HepG2 (cell line): ENCODE data around the gene NT5C1B. TPM values are rescaled to one million over a fixed set of nuclear protein-coding genes. Genes with fewer than 3 reads are reported as not detected.

ENCODE experiments used
- ATAC-seq: fragments of 200-7000 bp; cut with Tn5 transposase; 3 replicates; pipeline ENCODE4 v1.9.1; 2020; ENCODE audit warnings: mild to moderate bottlenecking, moderate library complexity
- BruUV-seq: library from RNA; stranded (reverse); fragments of 400-500 nt; replicated peaks from 2 replicates; lab custom pipeline; 2021; lab: Mats Ljungman, UMichigan
- CTCF ChIA-PET: fragments of 300-600 bp; formaldehyde crosslinking; extraction: SDS; loops from one replicate; lab custom pipeline; 2021; ENCODE audit warnings: low total read pairs, inconsistent platforms, low intra/inter-chr PET ratio; lab: Yijun Ruan, JAX
- POLR2A ChIA-PET: fragments of 350-600 bp; sonication (Branson Sonifier 250); formaldehyde crosslinking; loops from one replicate; lab custom pipeline; 2020; ENCODE audit warnings: antibody characterized with exemption, inconsistent platforms; lab: Yijun Ruan, JAX
- DNase-seq: peaks from one replicate; pipeline ENCODE4 v3.0.0-alpha.2; 2015; ENCODE audit warnings: low spot score
- FAIRE-seq: peaks from 3 replicates; lab custom pipeline; 2011; peaks lifted over from hg19 to GRCh38; lab: Jason Lieb, UNC
- H2AFZ ChIP-seq: one replicate; pipeline ENCODE4 v1.6.1; 2011; ENCODE audit warnings: low read length, inconsistent platforms
- H3K27ac ChIP-seq: fragments of 300-600 bp; 3 replicates; pipeline ENCODE4 v1.8.0; 2011; ENCODE audit warnings: mixed run types, mild to moderate bottlenecking, mixed read lengths, low read length, inconsistent platforms; ENCODE audit not compliant: insufficient read depth; ENCODE audit errors: extremely low read length
- H3K27me3 ChIP-seq, 2 experiments: fragments of 200-600 bp in 1 of 2; 2 replicates in 1 of 2; 3 replicates in 1 of 2; pipeline versions ENCODE4 v1.6.0 to v1.8.0; 2011; ENCODE audit warnings: low read length in 2 of 2, mild to moderate bottlenecking in 2 of 2, moderate library complexity in 2 of 2, inconsistent platforms in 1 of 2; ENCODE audit not compliant: insufficient read depth in 2 of 2, control insufficient read depth in 1 of 2
- H3K36me3 ChIP-seq, 2 experiments: fragments of 200-600 bp in 1 of 2; replicated peaks in 1 of 2; 2 replicates in 1 of 2; 3 replicates in 1 of 2; pipeline versions ENCODE4 v1.5.1 to v1.8.0; 2011; ENCODE audit warnings: low read length in 2 of 2, inconsistent platforms in 1 of 2; ENCODE audit not compliant: insufficient read depth in 2 of 2, control insufficient read depth in 1 of 2
- H3K4me1 ChIP-seq: 2 replicates; pipeline ENCODE4 v1.5.1; 2012; ENCODE audit warnings: low read length, inconsistent platforms; ENCODE audit not compliant: insufficient read depth
- H3K4me2 ChIP-seq: 2 replicates; pipeline ENCODE4 v1.6.0; 2011; ENCODE audit warnings: low read depth, low read length, inconsistent platforms
- H3K4me3 ChIP-seq, 3 experiments: fragments of 200-600 bp in 1 of 3; sonication (generic), shearing (Covaris generic) in 1 of 3; replicated peaks in 1 of 3; 2 replicates each; pipeline ENCODE4 v1.5.1; 2011 to 2016; ENCODE audit warnings: low read length in 3 of 3, inconsistent platforms in 2 of 3, low read depth in 2 of 3, mild to moderate bottlenecking in 2 of 3, control low read depth in 1 of 3, mixed read lengths in 1 of 3; ENCODE audit not compliant: insufficient read depth in 1 of 3
- H3K79me2 ChIP-seq: one replicate; pipeline ENCODE4 v1.6.1; 2011; ENCODE audit warnings: low read length, inconsistent platforms; ENCODE audit not compliant: insufficient read depth
- H3K9ac ChIP-seq: 2 replicates; pipeline ENCODE4 v1.6.0; 2011; ENCODE audit warnings: mild to moderate bottlenecking, low read depth, low read length, inconsistent platforms; ENCODE audit not compliant: insufficient read depth
- H3K9me3 ChIP-seq: 2 replicates; pipeline ENCODE4 v1.5.1; 2012; ENCODE audit warnings: mild to moderate bottlenecking, low read length
- H4K20me1 ChIP-seq: 2 replicates; pipeline ENCODE4 v1.6.0; 2011; ENCODE audit warnings: inconsistent platforms, mild to moderate bottlenecking, low read length, moderate library complexity; ENCODE audit not compliant: insufficient read depth
- BORCS8-MEF2B ChIP-seq: sonication (generic); formaldehyde crosslinking; IDR thresholded peaks from 2 replicates; pipeline ENCODE4 v1.8.0; 2022; ENCODE audit warnings: mild to moderate bottlenecking, missing genetic modification reagents
- CENPT ChIP-seq: sonication (generic); formaldehyde crosslinking; IDR thresholded peaks from 2 replicates; pipeline ENCODE4 v1.8.0; 2022; ENCODE audit warnings: low read depth, mild to moderate bottlenecking, moderate library complexity, missing genetic modification reagents
- KAT8 ChIP-seq: IDR thresholded peaks from 2 replicates; pipeline ENCODE4 v1.6.1; 2016; ENCODE audit warnings: missing genetic modification reagents, missing compliant biosample characterization
- PHF21A ChIP-seq: sonication (generic); formaldehyde crosslinking; IDR thresholded peaks from 2 replicates; pipeline ENCODE4 v1.5.0; 2020; ENCODE audit warnings: mild to moderate bottlenecking, missing genetic modification reagents
- RFX5 ChIP-seq: IDR thresholded peaks from 2 replicates; pipeline ENCODE4 v1.6.1; 2011; ENCODE audit warnings: low read depth, low read length, improper control_type of control experiment
- SP2 ChIP-seq: sonication (generic); formaldehyde crosslinking; IDR thresholded peaks from 2 replicates; pipeline ENCODE4 v1.5.1; 2020; ENCODE audit warnings: mild to moderate bottlenecking, missing genetic modification reagents
- ZNF260 ChIP-seq: sonication (generic); formaldehyde crosslinking; IDR thresholded peaks from 2 replicates; pipeline ENCODE4 v1.4.0; 2020; ENCODE audit warnings: missing genetic modification reagents, low read depth, mild to moderate bottlenecking, borderline replicate concordance
- ZNF317 ChIP-seq: sonication (generic); formaldehyde crosslinking; IDR thresholded peaks from 2 replicates; pipeline ENCODE4 v1.5.0; 2020; ENCODE audit warnings: mild to moderate bottlenecking, missing genetic modification reagents
- ZNF616 ChIP-seq: sonication (generic); formaldehyde crosslinking; IDR thresholded peaks from 2 replicates; pipeline ENCODE4 v1.5.0; 2020; ENCODE audit warnings: low read depth, mild to moderate bottlenecking, missing genetic modification reagents
- ZNF652 ChIP-seq: IDR thresholded peaks from 2 replicates; pipeline ENCODE4 v1.6.1; 2016; ENCODE audit warnings: low read depth, borderline replicate concordance
- WGBS: methylation state at CpG from one replicate; pipeline ENCODE4 v1.1.6; 2017; ENCODE audit warnings: low lambda C conversion rate; 5-methylcytosine and 5-hydroxymethylcytosine counted together
- in situ Hi-C: cut with HindIII; loops from 2 replicates; pipeline ENCODE4 v1.10.0; 2017; ENCODE audit warnings: low pct_unique_long_range_greater_than_20kb; ENCODE audit not compliant: extremely low pct_ligation_motif_present
- intact Hi-C: fragments of 100-400 bp; cut with micrococcal nuclease; formaldehyde crosslinking; loops from one replicate; pipeline ENCODE4 v1.10.0; 2022; ENCODE audit not compliant: unreplicated experiment
- polyA plus RNA-seq, 8 experiments: library from polyadenylated mRNA; depleted of rRNA in 3 of 8; stranded (reverse) in 7 of 8; unstranded in 1 of 8; fragments of >200 nt; fragmentation: Illumina TruSeq in 4 of 8; extraction: Trizol in 4 of 8; gene quantifications; 2 replicates each; pipeline versions ENCODE4 v1.2.1 to v1.2.3, GENCODE V29; 2011 to 2016; ENCODE audit warnings: low read depth in 4 of 8, missing spikeins in 1 of 8, mixed read lengths in 1 of 8; ENCODE audit not compliant: insufficient read depth in 1 of 8
- total RNA-seq, 5 experiments: library from RNA; depleted of rRNA; stranded (reverse); fragments of >200 nt; fragmentation: Illumina TruSeq; extraction: Trizol; gene quantifications; 2 replicates each; pipeline ENCODE4 v1.2.3, GENCODE V29; 2016; ENCODE audit warnings: low read depth in 1 of 5
- TF ChIP-seq, protein P1 (sequence below): sonication (generic); formaldehyde crosslinking; IDR thresholded peaks from 2 replicates; pipeline ENCODE4 v1.4.0; 2020; ENCODE audit warnings: low read depth, mild to moderate bottlenecking, missing genetic modification reagents
- TF ChIP-seq, protein P2 (sequence below): sonication (generic); formaldehyde crosslinking; IDR thresholded peaks from 2 replicates; pipeline ENCODE4 v1.5.1; 2020; ENCODE audit warnings: mild to moderate bottlenecking, missing genetic modification reagents, moderate library complexity

NT5C1B gene
- total and polyA plus RNA-seq, 2 of the 13 experiments (the other 11 are each of a cell fraction or from before 2014, with no cell fraction given) = not detected

DNA sequence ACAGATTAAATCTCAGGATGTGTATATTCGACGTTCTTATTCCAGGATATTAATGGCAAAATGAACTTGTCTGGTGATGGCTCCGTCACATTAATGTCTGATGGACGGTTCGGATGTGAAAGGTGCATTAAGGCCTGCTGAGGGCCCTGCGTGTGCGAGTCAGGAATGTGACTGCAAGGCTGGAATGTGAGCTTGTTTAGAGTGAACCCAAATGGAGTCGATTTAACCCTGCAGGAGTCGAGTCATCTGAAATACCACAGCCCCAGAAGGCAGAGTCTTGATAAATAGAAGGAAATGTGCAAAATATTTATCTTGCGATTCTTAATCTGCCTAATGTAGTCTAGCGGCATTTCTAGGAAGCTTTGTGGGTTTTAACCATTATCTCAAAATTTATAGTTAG lies 73.3 kb downstream of the NT5C1B start:
- intact Hi-C loops = no loop called here
- Histone ChIP-seq H3K9ac (no peak overlapping the region), H3K4me3 (no peak overlapping the region), H3K79me2 (no peaks in the 10 kb centered on the region), H3K4me2 (no peak overlapping the region), H3K4me1 (no peaks in the 10 kb centered on the region), H4K20me1 (no peaks in the 10 kb centered on the region), H2AFZ (no peak overlapping the region), H3K27me3 (peaks cover 1 to 5% of the 10 kb centered on the region in 2 experiments; a peak in 2 of 5 replicates), H3K9me3 (no peaks in the 10 kb centered on the region), H3K27ac (no peak overlapping the region), H3K36me3 (no peaks in the 10 kb centered on the region)
- TF ChIP-seq, protein P1, sequence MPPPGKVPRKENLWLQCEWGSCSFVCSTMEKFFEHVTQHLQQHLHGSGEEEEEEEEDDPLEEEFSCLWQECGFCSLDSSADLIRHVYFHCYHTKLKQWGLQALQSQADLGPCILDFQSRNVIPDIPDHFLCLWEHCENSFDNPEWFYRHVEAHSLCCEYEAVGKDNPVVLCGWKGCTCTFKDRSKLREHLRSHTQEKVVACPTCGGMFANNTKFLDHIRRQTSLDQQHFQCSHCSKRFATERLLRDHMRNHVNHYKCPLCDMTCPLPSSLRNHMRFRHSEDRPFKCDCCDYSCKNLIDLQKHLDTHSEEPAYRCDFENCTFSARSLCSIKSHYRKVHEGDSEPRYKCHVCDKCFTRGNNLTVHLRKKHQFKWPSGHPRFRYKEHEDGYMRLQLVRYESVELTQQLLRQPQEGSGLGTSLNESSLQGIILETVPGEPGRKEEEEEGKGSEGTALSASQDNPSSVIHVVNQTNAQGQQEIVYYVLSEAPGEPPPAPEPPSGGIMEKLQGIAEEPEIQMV = no peak
- TF ChIP-seq ZNF616 (CRISPR knock-in tag) = no peak
- no peak for FAIRE-seq
- in situ Hi-C loops = no loop called here
- ATAC-seq = no peak
- 22% methylated on average over 11 of the region's 11 CpGs for WGBS
- BruUV-seq = no TSS peak
- ChIA-PET POLR2A (no interaction called here), CTCF (no interaction called here)
- no peak for DNase-seq

DNA sequence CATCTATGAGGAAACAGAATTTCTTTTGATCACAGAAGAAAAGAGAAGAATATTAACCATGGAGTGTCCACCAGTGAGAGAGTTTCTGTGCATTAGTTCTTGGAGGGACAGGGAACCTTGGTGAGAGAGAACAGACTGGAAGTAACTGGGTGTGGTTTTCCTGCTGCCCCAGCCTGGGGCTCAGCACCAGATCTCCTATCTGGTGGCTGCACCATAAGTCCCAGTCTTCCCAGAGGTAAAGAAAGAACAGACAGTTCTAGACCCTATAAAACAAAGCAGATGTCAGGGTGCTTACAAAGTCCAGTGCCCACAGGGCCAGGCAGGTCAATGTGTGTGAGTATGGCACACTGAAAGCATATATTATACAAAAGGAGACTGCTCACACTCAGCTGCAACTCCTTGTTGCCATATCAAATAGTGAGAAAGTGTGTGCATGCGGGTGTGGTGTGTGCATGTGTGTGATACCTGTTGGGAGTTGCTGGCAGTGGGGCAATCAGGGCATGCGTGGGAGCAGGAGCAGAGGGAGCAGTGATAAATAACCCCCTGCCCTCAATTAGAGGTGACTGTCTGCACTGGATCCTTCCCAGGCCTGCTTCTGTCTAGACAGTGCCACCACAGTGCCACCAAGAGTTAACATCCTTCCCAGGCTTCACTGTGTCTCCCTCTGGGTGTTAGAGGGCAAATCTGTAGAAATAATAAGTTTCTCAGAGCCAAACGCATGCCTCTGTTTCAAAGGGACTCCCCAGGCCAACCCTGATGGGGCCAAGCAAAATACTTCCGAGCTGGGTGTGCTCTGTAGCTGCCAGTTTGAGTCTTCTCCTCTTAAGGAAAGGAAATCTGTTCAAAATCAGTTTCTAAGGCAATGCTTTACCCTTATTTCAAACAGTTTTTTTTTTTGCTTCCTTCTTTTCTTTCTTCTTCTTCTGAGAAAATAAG lies 74.6 kb downstream of the NT5C1B start:
- H3K27ac ChIP-seq = no peak overlapping the region
- no peak overlapping the region for H3K9ac ChIP-seq
- H3K4me1 ChIP-seq = no peaks in the 10 kb centered on the region
- in situ Hi-C loops (no loop called here), intact Hi-C loops (no loop called here)
- TF ChIP-seq ZNF317 (CRISPR knock-in tag) (no peak), BORCS8-MEF2B (no peak), RFX5 (no peak), KAT8 (no peak), SP2 (no peak), CENPT (CRISPR knock-in tag) (no peak), PHF21A (CRISPR knock-in tag) (no peak), ZNF652 (CRISPR knock-in tag) (no peak), ZNF260 (no peak)
- TF ChIP-seq, protein P2, sequence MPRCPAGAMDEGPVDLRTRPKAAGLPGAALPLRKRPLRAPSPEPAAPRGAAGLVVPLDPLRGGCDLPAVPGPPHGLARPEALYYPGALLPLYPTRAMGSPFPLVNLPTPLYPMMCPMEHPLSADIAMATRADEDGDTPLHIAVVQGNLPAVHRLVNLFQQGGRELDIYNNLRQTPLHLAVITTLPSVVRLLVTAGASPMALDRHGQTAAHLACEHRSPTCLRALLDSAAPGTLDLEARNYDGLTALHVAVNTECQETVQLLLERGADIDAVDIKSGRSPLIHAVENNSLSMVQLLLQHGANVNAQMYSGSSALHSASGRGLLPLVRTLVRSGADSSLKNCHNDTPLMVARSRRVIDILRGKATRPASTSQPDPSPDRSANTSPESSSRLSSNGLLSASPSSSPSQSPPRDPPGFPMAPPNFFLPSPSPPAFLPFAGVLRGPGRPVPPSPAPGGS = no peak
- peak; percentile 39; the same call in 1 of the 3 replicates for ATAC-seq
- no peak for FAIRE-seq
- DNase-seq = no peak
- POLR2A ChIA-PET = no interaction called here
- WGBS = 23% methylated on average over 4 of the region's 4 CpGs
- no peak overlapping the region for H2AFZ ChIP-seq
- no TSS peak for BruUV-seq
- H3K79me2 ChIP-seq = no peaks in the 10 kb centered on the region
- CTCF ChIA-PET = no interaction called here
- no peak overlapping the region for H3K4me2 ChIP-seq
- no peaks in the 10 kb centered on the region for H3K9me3 ChIP-seq
- no peaks in the 10 kb centered on the region for H4K20me1 ChIP-seq
- H3K4me3 ChIP-seq = no peak overlapping the region
- H3K36me3 ChIP-seq = no peaks in the 10 kb centered on the region
- H3K27me3 ChIP-seq = peaks cover 1 to 5% of the 10 kb centered on the region in 2 experiments; a peak in 2 of 5 replicates
